Suppressor macrophage treated with lipopolysaccharide for 1 hour (primary cell): Measurements from ENCODE around the gene SPON2.
A peak's percentile ranks its signal among the peaks of the same experiment; 100 is the strongest.

Source experiments
- DNase-seq, 3 donors: peaks; one replicate each; pipeline ENCODE4 v3.0.0-alpha.2; 2020 to 2022

Gene SPON2

DNA sequence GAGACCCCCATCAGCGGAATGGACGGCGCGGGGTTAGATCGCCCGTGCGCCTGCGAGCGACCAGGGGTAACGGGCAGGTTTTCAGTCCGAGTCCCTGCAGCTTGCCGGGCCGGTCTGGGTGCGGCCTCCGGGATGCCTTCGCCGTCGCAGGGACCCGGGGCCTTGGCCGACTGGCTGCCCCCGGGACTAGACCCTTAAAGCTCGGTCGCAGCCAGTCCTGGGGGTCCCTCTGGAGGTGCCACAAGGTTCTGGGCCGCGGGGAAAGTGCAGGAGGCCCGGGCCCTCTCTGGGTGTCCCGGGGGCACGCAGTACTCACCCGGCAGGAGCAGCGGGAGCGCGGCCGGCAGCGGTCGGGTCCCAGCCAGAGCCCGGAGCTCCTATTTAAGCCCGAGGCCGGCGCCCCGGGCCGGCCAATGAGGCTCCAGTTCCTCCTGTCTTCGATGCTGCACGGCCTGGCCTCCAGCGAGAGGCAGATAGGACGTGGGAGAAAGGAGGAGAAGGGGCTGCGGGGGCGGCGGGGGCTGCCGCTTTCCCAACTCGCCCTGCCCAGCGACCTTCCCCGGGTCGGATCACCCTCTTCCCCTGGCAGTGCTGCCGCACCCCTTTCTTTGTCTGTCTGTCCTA, at the start of gene SPON2:
TSS of gene SPON2 (minus strand) at position 356 of the 624 bp plus-strand sequence.
- peak; percentile 42 to 66 (median 51) for DNase-seq

DNA sequence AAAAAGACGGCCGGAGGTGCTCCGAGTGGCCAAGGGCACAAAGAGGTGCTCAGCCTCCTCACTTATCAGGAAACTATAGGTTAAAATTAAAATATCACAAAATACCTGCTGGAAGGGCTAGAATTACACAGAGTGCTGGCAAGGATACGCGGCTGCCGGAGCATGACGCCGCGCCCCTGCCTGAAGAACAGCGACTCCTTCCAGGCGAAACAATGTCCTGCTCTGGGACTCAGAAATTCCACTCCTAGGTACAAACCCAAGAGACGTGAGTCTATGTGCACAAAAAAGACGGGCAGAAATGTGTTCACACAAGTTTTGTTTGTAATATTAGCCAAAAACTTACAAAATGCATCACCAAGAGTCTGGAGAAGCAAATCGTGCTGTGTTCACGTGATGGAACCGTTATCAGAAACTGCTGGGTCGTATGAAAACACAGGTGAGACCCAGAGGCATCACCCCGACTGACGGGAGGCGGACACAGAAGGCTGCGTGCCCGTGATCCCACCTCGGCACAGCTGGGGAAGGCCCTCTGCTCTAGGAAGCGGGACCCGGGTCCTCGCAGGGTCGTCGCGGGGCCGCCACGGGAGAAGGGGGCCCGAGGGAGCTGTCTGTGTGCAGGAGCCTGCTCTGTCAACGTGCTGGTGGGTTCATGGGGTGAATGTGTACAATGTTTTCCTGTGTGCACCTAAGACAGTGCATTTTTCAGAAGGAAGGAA, 48.9 kb upstream of the SPON2 start:
- no peak for DNase-seq

DNA sequence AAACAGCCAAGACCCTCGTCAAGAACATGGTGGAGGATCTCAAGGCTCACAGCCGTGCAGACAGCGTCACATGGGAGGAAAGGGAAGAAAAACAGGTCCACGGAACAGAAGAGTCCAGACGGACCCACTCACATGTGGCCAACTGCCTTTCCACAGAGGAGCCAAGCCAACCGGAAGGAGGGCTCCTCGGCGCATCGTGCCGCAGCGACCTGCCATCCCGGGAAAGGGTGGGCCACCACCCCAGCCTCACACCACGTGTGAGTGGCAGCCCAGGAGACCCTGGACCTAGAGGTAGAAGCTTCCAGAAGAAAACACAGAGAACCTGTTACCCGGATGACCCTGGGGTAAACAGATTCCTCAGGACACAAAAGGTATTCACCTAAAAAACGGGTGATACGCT, 48.2 kb upstream of the SPON2 start:
- no peak for DNase-seq

DNA sequence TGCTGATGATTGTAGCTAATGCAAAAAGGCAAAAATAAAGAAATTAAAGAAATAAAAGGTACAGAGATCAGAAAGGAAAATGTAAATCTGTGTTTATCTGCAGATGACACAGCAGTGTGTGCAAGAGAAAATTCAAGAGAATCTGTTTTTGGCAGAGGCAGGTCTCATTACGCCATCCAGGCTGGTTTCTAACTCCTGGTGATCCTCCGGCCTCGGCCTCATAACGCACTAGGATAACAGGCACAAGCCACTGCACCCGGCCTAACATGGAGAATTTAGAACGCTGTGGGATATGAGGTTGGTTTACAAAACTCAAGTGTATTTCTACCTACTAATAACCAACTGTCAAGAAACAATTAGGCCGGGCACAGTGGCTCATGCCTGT, 47.2 kb upstream of the SPON2 start:
- no peak for DNase-seq

DNA sequence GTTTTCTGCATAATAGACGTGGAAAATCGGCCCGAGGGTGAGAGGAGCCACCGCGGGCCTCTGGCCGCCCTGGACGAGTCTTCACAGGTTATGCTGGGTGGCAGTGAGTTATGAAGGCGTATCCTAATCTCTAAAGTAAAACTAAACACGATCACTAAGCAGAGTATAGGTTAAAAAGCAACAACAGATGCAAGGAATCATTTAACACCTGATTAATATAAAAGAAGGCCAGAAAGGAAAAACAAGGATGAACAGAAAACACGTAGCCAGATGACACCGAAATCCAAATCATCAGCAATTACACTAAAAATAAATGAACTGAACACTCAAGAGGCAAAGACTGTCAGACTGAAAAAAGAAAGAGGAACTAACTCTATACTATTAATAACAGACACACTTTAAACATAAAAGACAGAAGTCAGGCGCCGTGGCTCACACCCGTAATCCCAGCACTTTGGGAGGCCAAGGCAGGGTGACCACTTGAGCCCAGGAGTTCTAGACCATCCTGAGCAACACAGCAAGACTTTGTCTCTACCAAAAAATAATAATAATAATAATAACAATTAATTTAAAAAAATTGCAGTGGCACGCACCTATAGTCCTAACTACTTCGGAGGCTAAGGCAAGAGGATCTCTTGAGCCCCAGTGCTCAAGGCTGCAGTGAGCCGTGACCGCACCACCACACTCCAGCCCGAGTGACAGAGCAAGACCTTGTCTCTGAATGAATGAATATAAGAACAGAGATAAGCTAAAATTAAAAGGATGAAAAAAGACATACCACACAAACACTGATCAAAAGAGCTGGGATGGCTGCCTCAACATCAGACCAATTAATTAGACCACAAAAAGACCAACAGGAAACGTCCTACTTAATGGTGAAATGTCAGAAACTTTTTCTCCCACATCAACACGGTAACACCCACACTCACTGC, 46.5 kb upstream of the SPON2 start:
- peak; percentile 54 to 65 (median 63) for DNase-seq

DNA sequence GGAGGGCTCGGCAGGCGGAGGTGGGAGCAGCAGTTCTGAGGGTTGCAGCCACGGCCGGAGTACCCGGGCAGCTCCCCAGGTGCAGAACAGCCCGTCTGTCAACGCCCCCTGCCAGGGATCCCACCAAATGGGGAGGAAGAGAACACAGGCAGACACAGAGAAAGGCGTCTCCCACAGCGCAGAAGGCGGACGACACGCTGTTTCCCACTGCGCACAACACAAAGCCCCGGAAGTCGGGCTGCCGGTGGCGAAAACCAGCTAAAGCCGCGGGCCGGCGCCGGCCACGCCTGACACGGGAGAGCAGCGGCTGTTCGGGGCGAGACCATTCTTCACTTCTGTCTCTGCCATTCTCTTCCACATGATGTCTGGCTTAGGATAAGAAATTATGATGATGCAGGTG, 45.0 kb upstream of the SPON2 start:
- DNase-seq = no peak

DNA sequence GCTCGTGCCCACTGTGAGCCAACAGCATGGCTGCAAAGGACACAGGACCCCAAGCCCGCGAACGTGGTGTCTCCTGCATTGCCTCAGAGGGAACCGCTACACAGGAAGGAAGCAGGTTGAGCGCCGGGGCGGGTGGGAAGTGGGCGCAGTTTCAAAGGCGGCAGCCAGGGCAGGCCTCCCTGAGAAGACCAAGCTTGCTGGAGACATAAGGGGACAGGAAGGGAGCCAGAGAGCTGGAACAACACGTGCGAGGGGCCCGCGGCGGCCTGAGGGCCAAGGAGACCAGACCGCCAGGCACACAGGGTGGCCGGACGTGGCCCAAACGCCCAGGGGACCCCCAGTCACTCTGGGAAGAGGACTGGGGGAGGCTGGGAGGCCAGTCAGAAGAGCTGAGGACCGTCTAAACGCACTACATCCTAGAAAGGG, 44.5 kb upstream of the SPON2 start:
- peak; percentile 38 to 56 (median 42) for DNase-seq

- DNase-seq = no peak
Measured at GRCh38 chr4:1216076-1216614, 43.8 kb upstream of the SPON2 start.

GRCh38 chr4:1215141-1216075, 43.0 kb upstream of the SPON2 start:
- DNase-seq = no peak

- DNase-seq = no peak
Measured at GRCh38 chr4:1214101-1215095, 42.0 kb upstream of the SPON2 start.

GRCh38 chr4:1213336-1213995, 41.1 kb upstream of the SPON2 start:
- no peak for DNase-seq

DNA sequence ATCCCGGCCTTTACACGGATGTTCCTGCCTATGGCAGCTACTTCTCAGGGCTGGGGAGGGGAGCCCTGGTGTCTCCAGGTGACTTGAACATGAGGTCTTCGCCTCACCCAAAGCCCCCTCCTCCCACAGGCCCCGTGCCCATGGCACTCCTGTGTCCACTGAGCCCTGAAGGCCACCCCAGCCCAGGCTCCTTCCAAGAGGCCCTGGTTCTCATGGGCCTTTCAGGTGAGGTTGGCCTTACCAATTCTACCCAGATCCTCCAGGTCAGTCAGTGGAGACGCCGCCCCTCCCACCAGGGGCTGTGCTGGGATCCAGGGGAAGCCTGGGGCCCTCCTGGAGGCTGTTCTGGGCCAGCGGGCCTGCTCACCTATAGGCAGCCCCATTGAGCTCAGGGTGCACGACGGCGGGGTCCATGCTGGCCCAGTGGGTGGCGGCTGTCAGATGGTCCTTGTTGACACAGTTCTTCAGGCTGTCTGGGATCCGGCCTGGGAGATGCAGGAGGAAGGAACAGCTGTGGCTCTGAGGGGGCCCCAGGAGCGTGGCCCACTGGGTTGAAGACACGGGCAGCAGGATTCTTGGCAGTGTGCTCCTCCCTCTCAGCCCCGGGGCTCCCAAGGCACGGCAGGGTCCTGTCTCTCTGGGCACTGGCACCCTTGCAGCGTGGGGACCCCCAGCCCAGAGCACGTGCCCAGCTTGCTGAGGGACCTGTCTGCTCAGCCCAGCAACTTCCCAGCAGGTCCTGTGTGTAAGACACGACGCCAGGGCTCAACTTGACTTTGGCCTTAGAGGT, 40.4 kb upstream of the SPON2 start:
- no peak for DNase-seq

GRCh38 chr4:1211891-1212545, 39.6 kb upstream of the SPON2 start:
- no peak for DNase-seq

GRCh38 chr4:1211371-1211770, 39.0 kb upstream of the SPON2 start:
- DNase-seq = no peak

DNA sequence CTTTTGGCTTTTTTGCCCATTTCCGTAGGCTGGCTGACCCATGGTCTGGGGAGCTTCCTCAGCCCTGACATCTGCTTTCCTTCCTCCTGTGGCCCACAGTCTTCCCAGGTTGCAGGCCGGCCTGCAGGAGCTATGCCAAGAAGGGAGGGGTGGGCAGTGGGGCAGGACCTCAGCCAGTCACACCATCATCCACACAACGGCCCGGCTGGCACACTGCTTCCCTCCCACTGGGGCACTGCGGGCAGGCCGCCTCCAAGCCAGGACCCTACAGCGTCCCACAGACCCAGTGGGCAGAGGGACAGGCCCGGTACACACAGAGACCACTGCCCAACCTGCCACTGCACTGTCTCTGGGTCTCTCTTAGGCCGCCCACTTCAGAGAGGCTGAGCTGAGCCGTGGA, 38.6 kb upstream of the SPON2 start:
- no peak for DNase-seq

- DNase-seq = no peak
Measured at GRCh38 chr4:1210241-1210841, 38.0 kb upstream of the SPON2 start.

DNA sequence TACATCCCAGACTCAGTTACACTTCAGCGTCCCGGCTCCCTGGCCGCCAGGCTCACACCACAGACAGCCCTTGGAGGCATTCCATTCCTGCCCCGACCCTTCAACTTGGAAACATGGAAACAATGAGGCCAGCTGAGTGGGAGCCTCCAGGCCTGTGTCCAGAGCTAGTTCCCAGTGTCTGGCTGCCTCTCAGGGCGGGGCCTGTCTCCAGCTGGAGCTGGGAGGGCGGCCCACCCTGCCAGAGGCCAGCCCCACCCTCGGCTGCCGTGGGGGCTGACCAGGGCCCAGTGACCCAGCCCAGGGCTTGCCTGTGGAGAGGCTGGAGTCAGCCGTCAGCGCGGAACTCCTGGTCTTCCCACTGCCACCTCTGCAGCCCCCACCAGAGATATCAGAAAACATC, 37.4 kb upstream of the SPON2 start:
- no peak for DNase-seq

DNA sequence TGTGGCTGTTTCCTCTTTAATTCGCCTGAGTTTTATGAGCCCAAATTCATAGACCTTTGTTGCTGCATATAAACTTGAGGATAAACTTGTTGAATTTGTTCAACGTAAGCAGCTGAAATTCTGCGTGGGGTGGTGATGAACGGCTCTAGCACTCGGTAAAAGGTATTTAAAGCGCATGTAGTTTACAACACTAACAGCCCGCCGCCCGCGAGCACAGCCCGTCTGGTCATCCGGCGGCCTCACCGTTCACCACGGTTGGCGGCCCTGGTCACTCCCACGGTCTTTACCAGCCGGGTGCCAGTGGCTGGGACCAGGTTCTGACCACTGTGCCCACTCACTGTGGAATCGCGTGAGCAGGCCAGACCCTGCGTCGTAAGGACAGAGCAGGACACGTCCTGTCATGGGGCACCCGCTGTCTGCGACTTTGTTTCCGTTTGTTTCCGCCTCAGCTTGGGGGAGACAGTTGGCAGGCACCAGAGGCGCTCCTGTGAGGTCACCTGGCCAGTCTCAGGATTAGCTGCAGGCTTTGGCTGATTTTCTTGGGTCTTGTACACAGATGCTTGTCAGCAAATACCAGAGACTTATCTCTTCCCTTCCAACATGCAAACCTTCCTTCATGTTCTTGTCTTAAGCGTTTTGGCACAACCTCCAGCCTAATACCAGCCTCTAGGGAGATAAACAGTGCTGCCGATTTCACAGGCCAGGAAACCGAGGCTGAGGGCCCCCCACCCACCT, 36.8 kb upstream of the SPON2 start:
- DNase-seq = no peak
